GM18861 (cell line): Measurements from ENCODE around the gene CLHC1.
A peak's percentile ranks its signal among the peaks of the same experiment; 100 is the strongest.
"Not testable (repeated sequence)": the region's sequence is repeated elsewhere in the genome, so short reads cannot be mapped to it uniquely, and the experiment has no call there.

Source experiments
- ATAC-seq: cut with Tn5 transposase; IDR thresholded peaks from one replicate; pipeline ENCODE4 v1.9.1; 2021; ENCODE audit not compliant: unreplicated experiment

The CLHC1 gene

DNA sequence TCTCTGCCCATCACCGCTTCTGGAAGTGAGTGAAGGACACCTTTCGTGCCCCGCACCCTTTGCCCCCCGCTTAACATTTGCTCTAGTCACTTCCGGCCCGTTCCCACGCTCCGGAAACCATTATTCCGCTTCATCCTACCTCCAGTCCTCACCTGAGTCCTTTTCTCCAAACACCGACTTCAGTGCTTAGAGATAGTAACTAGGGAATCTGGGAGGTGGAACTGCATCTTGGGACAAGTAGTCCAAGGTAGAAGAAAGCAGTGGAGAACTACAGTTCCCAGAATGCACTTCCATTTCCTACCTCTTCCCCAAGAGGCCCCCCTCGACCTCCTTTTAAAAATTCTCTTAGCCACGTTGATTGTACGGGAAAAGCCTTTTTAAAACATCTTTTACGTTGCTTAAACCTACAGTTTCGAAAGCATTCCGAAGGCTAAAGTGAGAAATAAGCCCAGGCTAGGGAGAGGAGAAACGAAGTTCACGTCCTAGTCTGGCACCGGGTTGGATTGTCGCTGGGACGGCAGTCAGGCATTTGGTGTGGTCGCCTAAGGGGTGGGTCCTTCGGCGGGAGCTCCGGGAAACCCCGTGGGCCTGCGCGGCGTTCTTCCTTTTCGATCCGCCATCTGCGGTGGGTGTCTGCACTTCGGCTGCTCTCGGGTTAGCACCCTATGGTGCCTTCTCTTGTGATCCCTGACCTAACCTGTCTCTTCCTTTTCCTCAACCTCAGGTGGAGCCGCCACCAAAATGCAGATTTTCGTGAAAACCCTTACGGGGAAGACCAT lies at the start of gene CLHC1, which contains the start of gene RPS27A:
Gene CLHC1, minus strand, starts transcription at position 210 of the 779 bp plus-strand sequence. CDS start 9,882 bp downstream, outside the sequence.
Gene RPS27A, plus strand, starts transcription at position 605 of the 779 bp plus-strand sequence. Its CDS starts 137 bp downstream, at position 742.
- ATAC-seq, result peak; percentile 82

GRCh38 chr2:55280851-55281546 lies 48.9 kb upstream of the CLHC1 start:
- ATAC-seq, result not testable (repeated sequence)

DNA sequence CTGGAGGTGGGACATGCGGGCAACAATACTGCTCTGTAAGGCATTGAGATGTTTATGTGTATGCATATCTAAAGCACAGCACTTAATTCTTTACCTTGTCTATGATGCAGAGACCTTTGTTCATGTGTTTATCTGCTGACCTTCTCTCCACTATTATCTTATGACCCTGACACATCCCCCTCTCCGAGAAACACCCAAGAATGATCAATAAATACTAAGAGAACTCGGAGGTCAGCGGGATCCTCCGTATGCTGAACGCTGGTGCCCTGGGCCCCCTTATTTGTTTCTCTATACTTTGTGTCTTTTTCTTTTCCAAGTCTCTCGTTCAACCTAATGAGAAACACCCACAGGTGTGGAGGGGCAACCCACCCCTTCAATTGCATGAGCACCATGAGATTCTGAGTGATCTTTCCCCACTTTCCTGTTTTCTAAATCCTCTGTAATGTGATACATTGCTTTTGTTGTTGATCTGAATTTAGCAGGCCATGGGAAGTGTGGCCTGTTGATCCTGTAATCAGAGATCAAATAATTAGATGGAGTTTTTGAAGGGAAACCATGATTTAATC lies 47.8 kb upstream of the CLHC1 start:
- ATAC-seq, result not testable (repeated sequence)

DNA sequence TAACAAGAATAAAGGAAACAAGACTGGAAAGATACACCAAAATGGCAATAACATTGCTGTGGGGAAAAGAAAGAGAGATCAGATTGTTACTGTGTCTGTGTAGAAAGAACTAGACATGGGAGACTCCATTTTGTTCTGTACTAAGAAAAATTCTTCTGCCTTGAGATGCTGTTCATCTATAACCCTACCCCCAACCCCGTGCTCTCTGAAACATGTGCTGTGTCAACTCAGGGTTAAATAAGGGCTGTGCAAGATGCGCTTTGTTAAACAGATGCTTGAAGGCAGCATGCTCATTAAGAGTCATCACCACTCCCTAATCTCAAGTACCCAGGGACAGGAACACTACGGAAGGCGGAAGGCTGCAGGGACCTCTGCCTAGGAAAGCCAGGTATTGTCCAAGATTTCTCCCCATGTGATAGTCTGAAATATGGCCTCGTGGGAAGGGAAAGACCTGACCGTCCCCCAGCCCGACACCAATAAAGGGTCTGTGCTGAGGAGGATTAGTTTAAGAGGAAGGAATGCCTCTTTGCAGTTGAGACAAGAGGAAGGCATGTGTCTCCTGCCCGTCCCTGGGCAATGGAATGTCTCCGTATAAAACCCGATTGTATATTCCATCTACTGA lies 47.2 kb upstream of the CLHC1 start:
- ATAC-seq, result not testable (repeated sequence)

GRCh38 chr2:55277310-55277709 lies 45.2 kb upstream of the CLHC1 start:
- no peak for ATAC-seq

DNA sequence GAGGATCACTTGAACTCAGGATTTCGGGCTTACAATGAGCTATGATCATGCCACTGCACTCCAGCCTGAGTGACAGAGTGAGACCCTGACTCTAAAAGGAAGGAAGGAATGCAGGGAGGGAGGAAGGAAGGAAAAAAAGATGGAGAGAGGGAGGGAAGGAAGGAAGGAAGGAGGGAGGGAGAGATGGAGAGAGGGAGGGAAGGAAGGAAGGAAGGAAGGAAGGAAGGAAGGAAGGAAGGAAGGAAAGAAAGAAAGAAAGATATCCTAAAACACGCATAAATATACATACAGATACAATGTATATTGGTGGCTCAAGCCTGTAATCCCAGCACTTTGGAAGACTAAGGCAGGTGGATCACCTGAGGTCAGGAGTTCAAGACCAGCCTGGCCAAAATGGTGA lies 42.3 kb upstream of the CLHC1 start:
- not testable (repeated sequence) for ATAC-seq

- ATAC-seq, result no peak
These were observed 37.5 kb upstream of the CLHC1 start for GRCh38 chr2:55269645-55269990.

DNA sequence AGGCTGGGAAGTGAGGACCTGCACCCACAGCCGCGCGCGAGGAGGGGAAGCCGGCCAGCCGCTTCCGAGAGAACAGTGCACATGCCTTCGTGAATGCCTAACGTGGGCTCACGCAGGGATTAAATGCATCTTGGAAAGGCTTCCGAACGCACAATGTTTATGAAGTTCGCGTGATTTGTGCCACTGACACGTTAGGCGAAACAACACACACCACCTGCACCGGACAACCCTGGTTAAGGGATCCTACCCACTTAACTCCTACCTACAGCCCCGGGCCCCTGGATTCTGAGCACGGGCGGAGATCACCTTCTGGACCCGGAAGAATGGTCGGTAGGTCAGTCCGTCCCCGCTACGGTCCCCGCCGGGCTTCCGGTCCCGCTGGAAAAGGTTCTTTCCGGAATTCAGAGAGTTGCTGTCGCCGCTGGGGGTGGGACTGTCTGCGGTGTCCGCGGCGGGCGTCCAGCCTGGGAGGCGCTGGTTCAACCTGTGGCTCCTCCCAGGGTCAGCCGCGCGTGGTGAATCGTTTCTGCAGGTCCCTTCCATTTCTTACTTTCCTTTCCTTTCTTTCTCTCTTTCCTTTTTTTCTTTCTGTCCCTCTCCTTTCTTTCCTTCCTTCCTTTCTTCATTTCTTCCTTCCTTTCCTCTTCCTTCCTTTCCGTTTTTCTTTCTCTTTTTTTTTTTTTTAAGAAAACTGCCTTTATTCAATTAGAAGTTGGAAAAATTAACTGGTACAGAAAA lies 37.0 kb upstream of the CLHC1 start, which contains the start of gene MTIF2:
Gene MTIF2, minus strand, starts transcription at position 325 of the 738 bp plus-strand sequence. CDS start 5,373 bp downstream, outside the sequence.
- peak; percentile 87 for ATAC-seq

- ATAC-seq, result no peak
These were observed 36.3 kb upstream of the CLHC1 start for GRCh38 chr2:55268288-55268906.

GRCh38 chr2:55259586-55259985 lies 27.5 kb upstream of the CLHC1 start:
- not testable (repeated sequence) for ATAC-seq

DNA sequence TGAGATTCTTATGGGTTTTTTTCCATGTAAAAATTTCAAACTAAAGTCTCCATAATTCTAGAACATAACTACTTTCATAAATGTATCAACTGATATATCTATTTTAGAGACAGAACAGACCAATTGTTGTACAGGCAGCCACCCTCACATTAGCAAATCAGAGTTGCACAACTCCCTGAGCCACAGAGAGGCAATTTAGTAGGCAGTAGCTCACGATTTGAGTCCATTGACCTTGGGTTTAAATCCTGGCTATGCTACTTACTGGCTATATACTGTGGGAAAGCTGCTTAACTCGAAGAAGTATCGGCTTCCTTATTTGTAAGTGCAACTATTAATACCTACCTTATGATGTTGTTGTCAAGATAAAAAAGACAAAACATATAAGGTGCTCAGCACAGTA lies 20.7 kb upstream of the CLHC1 start:
- no peak for ATAC-seq

GRCh38 chr2:55247025-55247424 lies 14.9 kb upstream of the CLHC1 start:
- ATAC-seq, result no peak

DNA sequence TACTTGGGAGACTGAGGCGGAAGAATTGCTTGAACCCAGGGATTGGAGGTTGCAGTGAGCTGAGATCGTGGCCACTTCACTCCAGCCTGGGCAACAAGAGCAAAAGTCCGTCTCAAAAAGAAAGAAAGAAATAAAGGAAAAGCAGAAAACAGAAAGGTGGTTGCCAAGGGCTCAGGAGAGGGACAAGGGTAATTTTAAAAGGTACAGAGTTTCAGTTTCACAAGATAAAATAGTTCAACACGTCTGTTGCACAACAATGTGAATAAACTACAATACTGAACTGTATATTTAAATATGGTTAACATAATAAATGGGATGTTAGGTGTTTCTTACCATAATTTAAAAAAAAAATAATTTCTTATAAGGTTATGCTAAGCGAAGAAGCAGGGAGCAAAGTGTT lies 13.3 kb upstream of the CLHC1 start:
- no peak for ATAC-seq

DNA sequence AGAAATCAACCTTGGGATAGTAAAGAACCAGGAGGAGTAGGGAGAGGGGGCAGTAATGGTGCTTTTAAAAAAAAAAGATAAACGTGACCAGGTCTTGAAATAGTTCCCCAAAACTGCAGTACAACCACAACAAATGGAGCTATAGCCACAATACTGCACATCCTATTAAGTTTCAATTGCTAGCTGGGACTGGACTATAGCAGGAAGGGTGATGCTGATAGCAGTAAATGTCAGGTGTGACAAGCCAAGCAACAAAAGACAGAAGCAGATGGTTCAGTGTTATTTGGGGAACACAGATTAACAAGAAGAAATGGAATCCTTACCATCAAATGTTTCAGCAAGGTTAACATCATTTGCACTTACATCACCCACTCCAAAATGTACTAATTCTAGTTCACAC lies 10.5 kb upstream of the CLHC1 start:
- no peak for ATAC-seq

GRCh38 chr2:55241582-55241981 lies 9.5 kb upstream of the CLHC1 start:
- not testable (repeated sequence) for ATAC-seq

DNA sequence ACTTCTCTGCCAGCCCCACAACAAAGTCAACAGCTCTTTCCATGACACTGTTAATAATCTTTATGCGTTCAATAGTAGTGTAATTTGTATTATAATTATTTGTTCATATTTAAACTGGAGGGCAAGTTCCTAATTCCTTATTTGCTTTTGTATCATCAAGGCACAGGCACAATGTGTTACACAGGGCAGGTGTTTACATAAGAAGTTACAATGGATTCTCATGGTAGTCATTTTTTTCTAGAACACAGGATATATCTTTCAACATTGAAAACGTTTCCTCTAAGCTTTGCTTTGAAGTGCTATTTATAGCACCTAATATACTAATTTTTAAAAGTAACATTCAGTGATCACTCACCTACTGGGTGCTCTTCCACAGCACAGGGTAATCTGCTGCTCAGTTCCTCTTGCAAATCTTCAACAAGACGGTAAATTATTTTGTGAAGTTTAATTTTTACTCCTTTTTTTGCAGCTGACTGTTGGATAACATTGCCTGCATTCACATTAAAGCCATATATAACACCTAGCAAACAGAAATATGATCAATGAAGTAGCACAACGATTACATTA lies 7.6 kb upstream of the CLHC1 start:
- no peak for ATAC-seq

DNA sequence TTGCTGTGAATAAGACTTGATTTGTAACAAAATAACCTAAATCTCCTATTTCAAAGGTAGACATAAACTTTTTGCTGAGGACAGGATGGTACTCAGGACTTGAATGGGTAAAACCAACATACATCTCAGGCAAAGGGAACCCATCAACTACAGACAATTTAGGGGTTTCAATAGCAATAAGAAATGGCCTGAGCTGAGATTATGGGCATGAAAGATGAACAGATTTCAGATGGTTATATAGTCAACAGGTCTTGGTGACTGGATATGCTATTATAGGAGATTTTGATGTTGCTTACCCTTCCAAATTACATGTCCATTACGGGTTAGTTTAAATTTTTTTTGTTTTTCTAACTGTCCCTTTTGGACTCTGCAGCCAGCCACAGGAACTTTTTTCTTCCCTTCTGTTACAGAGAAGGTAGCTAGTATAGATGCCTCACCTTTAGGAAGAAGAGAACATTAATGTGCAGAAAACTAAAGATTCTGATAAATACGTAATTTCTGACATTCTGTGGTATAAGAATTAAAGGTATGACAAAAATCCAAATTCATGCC lies 5.0 kb upstream of the CLHC1 start:
- ATAC-seq, result no peak

DNA sequence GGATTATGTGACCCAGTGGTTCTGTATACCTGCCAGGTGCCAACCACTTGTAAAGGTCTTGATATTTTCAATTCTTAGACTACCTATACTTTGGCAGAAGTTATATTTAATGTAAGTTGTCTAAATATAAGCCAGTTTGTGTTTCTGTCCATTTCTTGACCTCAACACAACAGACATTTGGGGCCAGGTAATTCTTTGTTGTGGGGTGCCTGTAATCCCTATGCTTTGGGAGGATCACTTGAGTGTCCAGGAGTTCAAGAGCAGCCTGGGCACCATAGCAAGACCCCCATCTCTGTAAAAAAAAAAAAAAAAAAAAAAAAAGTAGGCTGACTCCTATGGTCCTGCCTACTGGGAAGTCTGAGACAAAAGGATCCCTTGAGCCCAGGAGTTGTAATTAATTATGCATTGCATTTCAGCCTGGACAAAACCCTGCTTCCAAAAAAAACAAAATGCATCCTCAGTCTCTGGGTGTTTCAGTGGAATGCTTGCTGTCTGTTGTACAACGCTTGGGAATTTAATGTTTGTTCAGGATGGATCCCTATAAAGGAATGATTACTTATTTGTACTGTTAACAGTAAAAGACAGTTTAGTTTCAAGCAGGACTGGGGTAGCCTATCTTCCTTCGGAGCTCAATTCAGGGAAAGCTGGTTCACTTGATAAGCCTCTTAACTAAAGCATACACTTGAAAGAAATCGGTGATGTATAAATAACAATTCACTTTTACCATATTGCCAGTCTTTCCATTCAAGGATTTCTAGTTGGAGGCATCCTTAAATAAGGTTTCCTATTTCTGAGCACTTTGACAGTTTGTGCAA lies 3.8 kb upstream of the CLHC1 start:
- no peak for ATAC-seq

DNA sequence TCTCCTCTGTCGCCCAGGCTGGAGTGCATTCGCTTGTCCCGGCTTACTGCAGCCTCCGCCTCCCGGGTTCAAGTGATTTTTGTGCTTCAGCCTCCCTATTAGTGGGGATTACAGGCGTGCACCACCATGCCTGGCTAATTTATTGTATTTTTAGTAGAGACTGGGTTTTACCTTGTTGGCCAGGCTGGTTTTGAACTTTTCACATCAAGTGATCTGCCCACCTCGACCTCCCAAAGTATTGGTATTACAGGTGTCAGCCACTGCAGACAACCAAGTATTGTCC lies 1.5 kb upstream of the CLHC1 start:
- ATAC-seq, result no peak
